ENCODE data around the gene ELFN1.

ELFN1 gene

GRCh38 chr7:1785839-1786238 is 115.8 kb downstream of the ELFN1 start:
- Mint-ChIP-seq H3K4me3 (no peak overlapping the region), H3K27me3 (ENCODE audit: low read depth) (peaks cover 14% of the 10 kb centered on the region), H3K27ac (no peak overlapping the region), H3K9me3 (peaks cover 15% of the 10 kb centered on the region), H3K4me1 (no peaks in the 10 kb centered on the region), H3K36me3 (ENCODE audit: low read depth) (peaks cover 3% of the 10 kb centered on the region)
- no peak for TF ChIP-seq CTCF (IDR thresholded peaks at IDR 0.05; ENCODE audit: unreplicated experiment in 3 of 3)

GRCh38 chr7:1787241-1787640 is 117.2 kb downstream of the ELFN1 start:
- Mint-ChIP-seq H3K36me3 (ENCODE audit: low read depth) (peaks cover 3% of the 10 kb centered on the region), H3K9me3 (peaks cover 15% of the 10 kb centered on the region), H3K4me1 (no peaks in the 10 kb centered on the region), H3K27ac (no peak overlapping the region), H3K27me3 (ENCODE audit: low read depth) (peaks cover 13% of the 10 kb centered on the region), H3K4me3 (no peak overlapping the region)
- TF ChIP-seq CTCF (IDR thresholded peaks at IDR 0.05; ENCODE audit: unreplicated experiment in 3 of 3) = no peak

- no peak for TF ChIP-seq CTCF (IDR thresholded peaks at IDR 0.05; ENCODE audit: unreplicated experiment in 3 of 3)
These were observed 117.7 kb downstream of the ELFN1 start for GRCh38 chr7:1787681-1788235.

DNA sequence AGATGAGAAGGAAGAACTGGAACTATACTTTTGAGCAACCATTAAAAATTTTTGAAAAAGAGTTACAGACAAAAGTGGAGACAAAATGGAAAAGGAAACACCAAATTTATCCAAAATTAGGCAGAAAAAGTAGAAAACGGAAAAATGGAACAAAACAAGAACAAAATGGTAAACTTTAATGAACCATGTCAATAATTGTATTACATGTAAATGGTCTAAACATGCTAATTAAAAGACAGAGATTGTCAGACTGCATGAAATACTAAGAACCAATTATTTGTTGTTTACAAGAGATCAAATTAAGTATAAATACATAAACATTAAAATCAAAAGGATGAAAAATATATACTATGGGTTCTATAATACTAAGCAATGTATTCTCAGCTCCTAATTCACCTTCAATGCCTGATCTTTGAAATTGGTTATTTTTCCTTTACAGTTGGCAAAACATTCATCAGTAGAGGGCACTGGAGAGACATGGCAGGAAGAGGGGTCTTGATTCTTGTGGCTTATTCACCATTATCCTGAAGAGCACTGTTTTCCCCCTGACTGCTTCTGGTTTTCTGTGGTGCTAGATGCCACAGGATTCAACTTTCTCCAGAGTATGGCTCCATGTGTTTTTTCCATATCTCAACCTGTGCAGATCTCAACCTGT is 124.9 kb downstream of the ELFN1 start:
- Mint-ChIP-seq H3K27ac (no peak overlapping the region), H3K4me3 (no peak overlapping the region), H3K36me3 (ENCODE audit: low read depth) (no peaks in the 10 kb centered on the region), H3K4me1 (no peaks in the 10 kb centered on the region), H3K27me3 (ENCODE audit: low read depth) (peaks cover 10% of the 10 kb centered on the region), H3K9me3 (peaks cover 43% of the 10 kb centered on the region)
- TF ChIP-seq CTCF (IDR thresholded peaks at IDR 0.05; ENCODE audit: unreplicated experiment in 3 of 3) = no peak

More at GRCh38 chr7:1787681-1788235, 117.7 kb downstream of the ELFN1 start:
- H3K36me3 Mint-ChIP-seq (ENCODE audit: low read depth) = peaks cover 3% of the 10 kb centered on the region
- no peak overlapping the region for H3K4me3 Mint-ChIP-seq
- peaks cover 10% of the 10 kb centered on the region for H3K27me3 Mint-ChIP-seq (ENCODE audit: low read depth)
- peaks cover 20% of the 10 kb centered on the region for H3K9me3 Mint-ChIP-seq
- no peak overlapping the region for H3K27ac Mint-ChIP-seq
- H3K4me1 Mint-ChIP-seq = no peaks in the 10 kb centered on the region

All from nephron (organoid).